ENCODE results near the gene OR2L13.

DNA sequence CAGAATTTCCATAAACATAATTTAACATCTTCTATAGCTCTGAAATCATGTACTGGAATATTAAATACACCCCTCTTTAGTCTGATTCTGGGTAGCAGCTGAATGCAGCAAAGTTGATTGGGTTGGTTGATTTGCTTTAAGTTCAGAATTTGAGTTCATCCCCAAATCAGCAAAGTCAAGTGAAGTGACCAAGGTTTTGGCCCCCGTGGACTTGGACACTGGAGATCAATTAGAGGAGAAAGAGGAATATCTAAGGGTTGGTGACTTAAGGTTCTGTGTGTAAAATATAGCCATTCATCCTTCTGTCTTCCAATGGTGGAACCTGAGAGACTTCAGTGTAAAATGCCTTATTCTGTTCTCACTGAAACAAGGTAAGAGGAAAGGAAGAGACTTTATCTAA is at the start of gene OR2L13:
- TF ChIP-seq SP1 (IDR thresholded peaks at IDR 0.05; ENCODE audit: low read depth) (no peak), SIN3A (IDR thresholded peaks at IDR 0.05; ENCODE audit: low read depth) (no peak), POLR2A (IDR thresholded peaks at IDR 0.05; ENCODE audit: borderline replicate concordance, extremely low read depth, insufficient read depth, insufficient read length) (no peak), ZNF274 (IDR thresholded peaks at IDR 0.05; ENCODE audit: low read depth, low read length) (no peak), POLR2AphosphoS5 (IDR thresholded peaks at IDR 0.05; ENCODE audit: low read depth, low read length) (no peak), EZH2 (IDR thresholded peaks at IDR 0.05) (no peak), ZFX (IDR thresholded peaks at IDR 0.05) (no peak), TCF7L2 (IDR thresholded peaks at IDR 0.05; ENCODE audit: borderline replicate concordance, extremely low read depth, insufficient read depth, insufficient read length) (no peak), SRF (IDR thresholded peaks at IDR 0.05; ENCODE audit: low read depth) (no peak)
- TF ChIP-seq, protein P1, sequence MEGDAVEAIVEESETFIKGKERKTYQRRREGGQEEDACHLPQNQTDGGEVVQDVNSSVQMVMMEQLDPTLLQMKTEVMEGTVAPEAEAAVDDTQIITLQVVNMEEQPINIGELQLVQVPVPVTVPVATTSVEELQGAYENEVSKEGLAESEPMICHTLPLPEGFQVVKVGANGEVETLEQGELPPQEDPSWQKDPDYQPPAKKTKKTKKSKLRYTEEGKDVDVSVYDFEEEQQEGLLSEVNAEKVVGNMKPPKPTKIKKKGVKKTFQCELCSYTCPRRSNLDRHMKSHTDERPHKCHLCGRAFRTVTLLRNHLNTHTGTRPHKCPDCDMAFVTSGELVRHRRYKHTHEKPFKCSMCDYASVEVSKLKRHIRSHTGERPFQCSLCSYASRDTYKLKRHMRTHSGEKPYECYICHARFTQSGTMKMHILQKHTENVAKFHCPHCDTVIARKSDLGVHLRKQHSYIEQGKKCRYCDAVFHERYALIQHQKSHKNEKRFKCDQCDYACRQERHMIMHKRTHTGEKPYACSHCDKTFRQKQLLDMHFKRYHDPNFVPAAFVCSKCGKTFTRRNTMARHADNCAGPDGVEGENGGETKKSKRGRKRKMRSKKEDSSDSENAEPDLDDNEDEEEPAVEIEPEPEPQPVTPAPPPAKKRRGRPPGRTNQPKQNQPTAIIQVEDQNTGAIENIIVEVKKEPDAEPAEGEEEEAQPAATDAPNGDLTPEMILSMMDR (IDR thresholded peaks at IDR 0.05 in 2 of 3, conservative IDR thresholded peaks at IDR 0.05 in 1 of 3; ENCODE audit: borderline replicate concordance in 1 of 3, insufficient read depth in 1 of 3, low read depth in 2 of 3, low read length in 2 of 3) = no peak
